GM15510 (cell line): Measurements from ENCODE around the gene IFNAR2.

Experiments used
- POLR2A ChIP-seq: IDR thresholded peaks from 3 replicates; pipeline ENCODE4 v1.6.1; 2011; ENCODE audit warnings: borderline replicate concordance; ENCODE audit not compliant: insufficient read length; ENCODE audit errors: extremely low read depth

The IFNAR2 gene

GRCh38 chr21:33229784-33230544, at the start of gene IFNAR2:
TSS of gene IFNAR2 (plus strand) at chr21:33229938. CDS start at chr21:33241923, 11,985 bp downstream.
- peak; percentile 83 for TF ChIP-seq POLR2A

GRCh38 chr21:33185852-33186251, 43.9 kb upstream of the IFNAR2 start:
- no peak for TF ChIP-seq POLR2A

DNA sequence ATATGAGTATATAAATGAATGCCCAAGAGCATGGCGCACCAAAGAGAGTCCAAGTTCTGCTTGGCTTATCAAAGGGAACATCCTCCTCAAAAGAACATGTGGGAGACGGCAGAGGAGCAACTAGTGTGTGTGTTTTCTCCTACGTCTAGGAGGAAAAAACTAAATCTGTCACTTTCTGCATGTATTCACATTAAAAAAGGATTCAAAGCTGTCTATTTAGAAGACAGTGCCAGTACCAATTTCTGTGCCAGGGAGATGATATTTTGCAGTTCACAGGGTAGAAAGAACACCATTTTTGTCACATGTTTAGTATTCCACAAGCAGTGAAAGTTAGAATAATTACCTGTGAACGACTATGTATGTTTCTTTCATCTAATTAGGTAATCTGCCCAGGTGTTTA, 42.5 kb upstream of the IFNAR2 start:
- no peak for TF ChIP-seq POLR2A

- TF ChIP-seq POLR2A, result no peak
Measured at GRCh38 chr21:33189237-33189636, 40.5 kb upstream of the IFNAR2 start.

DNA sequence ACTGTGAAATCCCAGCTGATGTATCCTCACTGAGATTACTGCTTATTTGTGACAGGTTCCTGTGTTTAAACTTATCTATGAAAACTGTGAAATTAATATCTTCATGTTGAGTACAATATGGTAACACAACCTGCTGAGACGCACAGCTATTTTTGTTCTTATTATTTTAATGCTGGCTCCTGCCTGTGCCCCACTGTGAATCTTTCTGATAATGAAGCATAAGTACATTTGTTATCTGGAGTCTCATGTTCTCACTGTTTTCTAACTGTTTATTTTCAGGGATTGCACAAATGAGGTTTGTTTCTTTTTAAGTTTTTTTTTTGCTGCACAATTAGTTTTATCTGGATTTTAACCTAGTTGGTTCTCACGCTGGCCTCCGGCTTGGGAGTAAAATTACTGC, 39.9 kb upstream of the IFNAR2 start:
- TF ChIP-seq POLR2A, result no peak

DNA sequence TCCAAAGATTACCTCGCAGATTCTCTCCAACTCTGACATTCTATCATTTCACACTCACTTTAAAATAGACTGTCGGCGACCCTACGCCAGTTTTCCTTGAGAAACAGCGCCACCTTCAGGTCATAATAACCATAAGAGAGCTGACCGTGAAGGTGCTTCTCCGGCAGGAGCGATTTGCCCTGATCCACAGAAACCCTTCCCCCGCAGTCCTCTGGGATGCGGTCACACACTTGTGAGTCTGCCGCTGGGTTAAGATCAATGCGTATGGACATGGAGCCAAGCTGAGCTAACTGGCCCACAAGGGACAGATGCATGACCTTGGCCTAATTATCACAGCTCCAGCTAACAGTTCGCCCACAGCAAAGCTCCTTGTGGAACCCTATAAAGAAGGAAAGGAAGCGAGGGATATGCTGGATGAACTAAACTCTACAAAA, 32.8 kb upstream of the IFNAR2 start:
- no peak for TF ChIP-seq POLR2A

- TF ChIP-seq POLR2A, result no peak
Measured at GRCh38 chr21:33197496-33197895, 32.2 kb upstream of the IFNAR2 start.

DNA sequence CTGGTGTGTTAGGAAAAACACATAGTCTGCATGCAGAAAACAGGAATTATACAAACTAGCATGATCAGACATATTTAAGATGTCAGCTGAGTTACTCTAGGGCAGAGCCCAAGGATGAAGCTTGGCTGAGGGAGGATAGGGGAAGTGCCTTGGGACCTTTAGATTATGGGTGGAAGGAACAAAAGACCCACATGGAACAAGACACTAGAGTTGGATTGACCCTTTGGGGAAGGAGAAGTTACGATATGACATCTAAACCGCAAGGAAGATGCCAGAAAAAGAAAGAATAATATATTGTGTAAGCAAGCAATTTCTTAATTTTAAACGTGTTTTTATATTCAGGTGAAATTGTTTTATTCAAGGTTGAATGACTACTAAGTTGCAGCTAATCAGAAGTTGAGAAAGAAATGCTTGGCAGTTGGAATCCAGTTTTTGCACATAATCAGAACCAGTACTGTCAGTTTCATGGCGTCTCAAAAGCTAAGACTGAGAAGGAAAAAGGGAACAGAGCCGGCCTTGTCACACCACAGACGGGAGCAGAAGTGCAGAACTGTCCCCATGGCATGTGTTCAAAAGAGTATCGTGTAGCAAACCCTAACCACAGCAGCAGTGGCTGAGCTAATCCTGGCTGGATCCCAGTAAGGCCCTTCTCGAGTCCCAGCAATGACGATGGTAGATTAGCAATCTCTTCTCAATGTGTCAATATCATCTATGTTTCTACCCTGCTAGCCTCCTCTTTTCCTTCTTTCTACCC, 31.2 kb upstream of the IFNAR2 start:
- no peak for TF ChIP-seq POLR2A

GRCh38 chr21:33199100-33199464, 30.7 kb upstream of the IFNAR2 start:
- TF ChIP-seq POLR2A, result no peak

- no peak for TF ChIP-seq POLR2A
Measured at GRCh38 chr21:33199516-33200217, 30.1 kb upstream of the IFNAR2 start.

- no peak for TF ChIP-seq POLR2A
Measured at GRCh38 chr21:33201956-33202355, 27.8 kb upstream of the IFNAR2 start.

DNA sequence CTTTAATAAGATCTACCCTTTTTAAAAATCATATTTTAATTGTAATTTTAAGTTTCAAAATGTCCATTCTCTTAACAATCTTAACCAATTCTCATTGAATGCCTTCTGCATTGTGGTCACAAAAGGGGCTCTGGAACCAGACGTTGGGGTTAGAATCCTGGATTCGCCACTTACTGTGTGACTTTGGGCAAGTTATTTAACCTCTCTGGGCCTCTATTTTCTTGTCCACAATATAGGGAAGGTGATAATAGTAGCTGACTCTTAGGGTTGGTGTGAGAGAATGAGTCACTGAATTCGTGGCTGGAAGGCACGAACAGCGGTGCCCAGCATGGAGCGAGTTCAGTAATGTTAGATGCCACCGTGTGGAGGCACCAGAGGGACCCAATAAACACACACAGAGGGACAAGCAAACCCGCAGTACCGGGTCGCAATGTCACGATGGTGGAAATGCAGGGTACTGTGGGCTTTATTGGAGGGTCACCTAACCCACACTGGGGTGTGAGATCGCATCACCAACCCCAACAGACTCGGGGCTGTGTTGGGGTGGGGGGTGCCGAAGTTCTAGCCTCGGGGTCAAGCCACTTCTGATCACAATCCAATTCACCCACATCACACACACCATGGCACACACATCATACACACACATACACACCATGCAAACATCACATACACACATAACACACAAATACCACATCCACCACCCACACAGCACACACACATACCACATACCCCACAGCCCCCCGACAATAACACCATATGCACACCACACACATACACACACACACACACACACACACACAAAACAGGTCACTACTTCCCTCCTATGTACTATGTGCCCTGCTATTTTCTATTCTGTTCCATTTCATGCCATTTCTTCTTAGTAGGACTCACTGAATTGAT, 27.0 kb upstream of the IFNAR2 start:
- TF ChIP-seq POLR2A, result no peak

DNA sequence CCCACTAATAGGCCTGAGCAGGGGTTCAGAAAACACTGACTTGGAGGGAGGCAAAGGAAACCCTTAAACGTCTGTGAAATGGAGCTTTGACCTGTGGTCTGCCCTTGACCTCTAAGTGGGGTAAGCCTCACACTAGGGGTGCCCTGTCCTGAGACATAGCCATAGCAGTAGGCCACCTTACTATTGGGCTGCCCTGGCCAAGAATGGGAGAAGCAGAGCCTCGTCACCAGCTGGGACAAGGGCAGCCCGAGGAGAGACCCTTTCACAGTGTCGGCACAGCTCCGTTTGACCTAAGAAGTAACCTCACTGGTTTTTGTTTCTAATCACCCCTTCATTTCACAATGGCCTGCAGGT, 26.4 kb upstream of the IFNAR2 start:
- TF ChIP-seq POLR2A, result no peak

DNA sequence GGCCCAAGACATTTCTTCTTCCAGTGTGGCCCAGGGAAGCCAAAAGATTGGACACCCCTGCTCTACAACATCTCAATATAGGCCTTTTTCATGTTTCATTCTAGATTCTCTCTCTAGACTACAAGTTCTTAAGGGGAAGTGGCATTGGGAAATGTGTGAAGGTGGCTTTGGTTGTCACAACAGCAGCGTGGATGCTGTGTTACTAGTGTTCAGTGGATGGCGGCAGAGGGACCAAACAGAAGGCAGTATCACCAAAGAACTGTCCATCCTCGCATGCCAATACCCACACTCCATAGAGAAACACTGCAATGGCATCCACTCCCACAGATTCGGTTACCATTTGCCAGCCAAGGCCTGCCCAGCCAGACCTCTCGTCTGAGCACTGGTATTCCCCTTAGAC, 24.3 kb upstream of the IFNAR2 start:
- TF ChIP-seq POLR2A, result no peak
